Measurements from ENCODE around the gene ARHGDIB.

ARHGDIB gene

DNA sequence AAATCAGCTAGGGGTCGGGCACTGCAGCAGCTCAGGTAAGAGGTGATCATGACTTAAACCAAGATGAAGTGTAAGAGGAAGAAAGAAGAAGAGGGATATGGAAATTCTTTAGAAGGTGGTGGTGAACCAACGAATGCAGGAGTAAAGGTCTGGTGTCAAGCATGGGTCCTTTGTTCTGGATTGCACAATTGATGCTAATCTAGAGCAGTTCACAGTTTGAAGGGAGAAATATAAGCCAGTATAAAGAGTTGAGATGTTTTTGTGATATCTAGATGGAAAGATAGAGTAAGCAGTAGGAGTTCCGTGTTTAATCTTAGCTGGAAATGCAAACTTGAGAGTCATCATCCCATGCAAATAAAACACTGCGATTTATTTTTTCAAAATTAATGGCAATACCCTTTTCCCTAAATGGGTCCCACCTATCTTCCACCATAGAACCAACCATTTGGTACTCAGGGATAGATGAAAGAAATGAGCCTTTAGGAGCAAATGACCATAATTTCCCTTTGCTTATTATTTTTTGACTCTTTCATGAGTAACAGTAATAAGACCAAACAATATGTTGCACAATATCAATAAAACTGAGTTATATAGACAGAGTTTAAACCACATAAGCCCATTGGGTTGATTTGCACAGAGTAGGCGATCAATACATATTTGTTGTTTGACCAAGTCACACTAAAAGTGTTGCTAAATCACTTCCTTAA, 60.7 kb downstream of the ARHGDIB start:
- no peak for DNase-seq (ENCODE audit: low read depth in 2 of 2)

GRCh38 chr12:14896521-14897169, 64.8 kb downstream of the ARHGDIB start:
- no peak for DNase-seq (ENCODE audit: low read depth in 2 of 2)

- DNase-seq (ENCODE audit: low read depth in 2 of 2), result no peak
Observed at GRCh38 chr12:14893506-14894250, 67.7 kb downstream of the ARHGDIB start.

- DNase-seq (ENCODE audit: low read depth in 2 of 2), result no peak
Observed at GRCh38 chr12:14892726-14893505, 68.5 kb downstream of the ARHGDIB start.
